ENCODE measurements around the gene NPW. TPM values are rescaled to one million over a fixed set of nuclear protein-coding genes. Genes with fewer than 3 reads are reported as not detected.
"Not testable (repeated sequence)": the region's sequence is repeated elsewhere in the genome, so short reads cannot be mapped to it uniquely, and the experiment has no call there.

NPW gene
- total RNA-seq, 2 donors from 2014 or later, result 1.5 to 3.5 TPM

GRCh38 chr16:2026461-2027023 is 7.0 kb downstream of the NPW start, which contains the start of gene NHERF2:
Gene NHERF2 (plus strand): TSS chr16:2026902. CDS start chr16:2027006, 104 bp downstream.
- Mint-ChIP-seq H3K27ac (no peak within 1 kb of the TSS), H3K4me3 (peak within 1 kb of the TSS; percentile 41), H3K4me1 (ENCODE audit: low read depth in 2 of 2) (peaks cover 5 to 14% of the 10 kb centered on the region in 2 donors), H3K9me3 (no peaks in the 10 kb centered on the region), H3K27me3 (peaks cover 0 to 3% of the 10 kb centered on the region in 2 donors), H3K36me3 (no peaks in the 10 kb centered on the region)
- ATAC-seq, result peak; percentile 45 to 58
- DNase-seq (ENCODE audit: low spot score), result no peak

GRCh38 chr16:2027024-2028010 is 7.7 kb downstream of the NPW start:
- peaks cover 5 to 14% of the 10 kb centered on the region in 2 donors for H3K4me1 Mint-ChIP-seq (ENCODE audit: low read depth in 2 of 2)
- no peak for DNase-seq (ENCODE audit: low spot score)
- H3K27ac Mint-ChIP-seq, result no peak overlapping the region
- no peaks in the 10 kb centered on the region for H3K36me3 Mint-ChIP-seq
- ATAC-seq, result peak; percentile 1 to 39
- peaks cover 0 to 3% of the 10 kb centered on the region in 2 donors for H3K27me3 Mint-ChIP-seq
- no peaks in the 10 kb centered on the region for H3K9me3 Mint-ChIP-seq
- peak overlapping the region; percentile 41 for H3K4me3 Mint-ChIP-seq

- H3K4me1 Mint-ChIP-seq (ENCODE audit: low read depth in 2 of 2), result peaks cover 4 to 10% of the 10 kb centered on the region in 2 donors
- no peaks in the 10 kb centered on the region for H3K36me3 Mint-ChIP-seq
- no peak for DNase-seq (ENCODE audit: low spot score)
- no peaks in the 10 kb centered on the region for H3K27me3 Mint-ChIP-seq
- H3K9me3 Mint-ChIP-seq, result no peaks in the 10 kb centered on the region
- ATAC-seq, result no peak
- no peak overlapping the region for H3K4me3 Mint-ChIP-seq
- no peak overlapping the region for H3K27ac Mint-ChIP-seq
Observed at GRCh38 chr16:2028146-2028545, 8.6 kb downstream of the NPW start.

- no peaks in the 10 kb centered on the region for H3K9me3 Mint-ChIP-seq
- H3K4me1 Mint-ChIP-seq (ENCODE audit: low read depth in 2 of 2), result peaks cover 0 to 8% of the 10 kb centered on the region in 2 donors
- H3K36me3 Mint-ChIP-seq, result no peaks in the 10 kb centered on the region
- H3K27ac Mint-ChIP-seq, result no peak overlapping the region
- DNase-seq (ENCODE audit: low spot score) (no peak), ATAC-seq (no peak)
- no peaks in the 10 kb centered on the region for H3K27me3 Mint-ChIP-seq
- H3K4me3 Mint-ChIP-seq, result no peak overlapping the region
Observed at GRCh38 chr16:2028620-2029220, 9.1 kb downstream of the NPW start.

GRCh38 chr16:2029350-2029749 is 9.8 kb downstream of the NPW start:
- no peak overlapping the region for H3K27ac Mint-ChIP-seq
- peaks cover 0 to 6% of the 10 kb centered on the region in 2 donors for H3K4me1 Mint-ChIP-seq (ENCODE audit: low read depth in 2 of 2)
- DNase-seq (ENCODE audit: low spot score), result no peak
- no peaks in the 10 kb centered on the region for H3K9me3 Mint-ChIP-seq
- no peaks in the 10 kb centered on the region for H3K36me3 Mint-ChIP-seq
- H3K27me3 Mint-ChIP-seq, result no peaks in the 10 kb centered on the region
- no peak overlapping the region for H3K4me3 Mint-ChIP-seq
- no peak for ATAC-seq

GRCh38 chr16:2030036-2030435 is 10.5 kb downstream of the NPW start:
- no peak for DNase-seq (ENCODE audit: low spot score)
- Mint-ChIP-seq H3K4me1 (ENCODE audit: low read depth in 2 of 2) (peaks cover 0 to 5% of the 10 kb centered on the region in 2 donors), H3K27me3 (no peaks in the 10 kb centered on the region), H3K9me3 (no peaks in the 10 kb centered on the region), H3K4me3 (no peak overlapping the region), H3K27ac (no peak overlapping the region), H3K36me3 (no peaks in the 10 kb centered on the region)
- no peak for ATAC-seq

- Mint-ChIP-seq H3K27ac (no peak overlapping the region), H3K4me3 (no peak overlapping the region), H3K9me3 (no peaks in the 10 kb centered on the region), H3K4me1 (ENCODE audit: low read depth in 2 of 2) (peaks cover 0 to 3% of the 10 kb centered on the region in 2 donors), H3K36me3 (no peaks in the 10 kb centered on the region), H3K27me3 (no peaks in the 10 kb centered on the region)
- DNase-seq (ENCODE audit: low spot score), result no peak
- no peak for ATAC-seq
Observed at GRCh38 chr16:2031081-2031577, 11.5 kb downstream of the NPW start.

- Mint-ChIP-seq H3K9me3 (no peaks in the 10 kb centered on the region), H3K4me1 (ENCODE audit: low read depth in 2 of 2) (peaks cover 0 to 3% of the 10 kb centered on the region in 2 donors), H3K4me3 (no peak overlapping the region), H3K36me3 (no peaks in the 10 kb centered on the region), H3K27ac (no peak overlapping the region), H3K27me3 (no peaks in the 10 kb centered on the region)
- no peak for DNase-seq (ENCODE audit: low spot score)
- ATAC-seq, result peak; percentile 5 to 65
Observed at GRCh38 chr16:2032285-2033056, 12.9 kb downstream of the NPW start.

- no peaks in the 10 kb centered on the region for H3K9me3 Mint-ChIP-seq
- H3K4me1 Mint-ChIP-seq (ENCODE audit: low read depth in 2 of 2), result peaks cover 0 to 3% of the 10 kb centered on the region in 2 donors
- ATAC-seq (peak in 1 of 2 donors; percentile 8), DNase-seq (ENCODE audit: low spot score) (no peak)
- no peak overlapping the region for H3K27ac Mint-ChIP-seq
- H3K36me3 Mint-ChIP-seq, result no peaks in the 10 kb centered on the region
- no peak overlapping the region for H3K4me3 Mint-ChIP-seq
- H3K27me3 Mint-ChIP-seq, result no peaks in the 10 kb centered on the region
Observed at GRCh38 chr16:2033057-2033908, 13.7 kb downstream of the NPW start.

- ATAC-seq; H3K9me3 Mint-ChIP-seq; H3K4me3 Mint-ChIP-seq; H3K27me3 Mint-ChIP-seq; H3K4me1 Mint-ChIP-seq (ENCODE audit: low read depth in 2 of 2); H3K27ac Mint-ChIP-seq; H3K36me3 Mint-ChIP-seq; DNase-seq (ENCODE audit: low spot score): not testable (repeated sequence)
Observed at GRCh38 chr16:2033909-2034695, 14.5 kb downstream of the NPW start.

GRCh38 chr16:2034696-2035430 is 15.3 kb downstream of the NPW start:
- H3K36me3 Mint-ChIP-seq, result no peaks in the 10 kb centered on the region
- H3K27ac Mint-ChIP-seq, result no peak overlapping the region
- DNase-seq (ENCODE audit: low spot score) (no peak), ATAC-seq (no peak)
- peaks cover 0 to 3% of the 10 kb centered on the region in 2 donors for H3K4me1 Mint-ChIP-seq (ENCODE audit: low read depth in 2 of 2)
- H3K27me3 Mint-ChIP-seq, result no peaks in the 10 kb centered on the region
- no peaks in the 10 kb centered on the region for H3K9me3 Mint-ChIP-seq
- no peak overlapping the region for H3K4me3 Mint-ChIP-seq

All from natural killer cell treated with Interleukin-12 subunit alpha and Interleukin-12 subunit beta and Interleukin-15 and Interleukin-18, amount 100 ng/mL, for 72 hours (primary cell).